HG03103 (cell line): ENCODE results near the gene MX2.
A peak's percentile ranks its signal among the peaks of the same experiment; 100 is the strongest.

Source experiments
- ATAC-seq: cut with Tn5 transposase; IDR thresholded peaks from one replicate; pipeline ENCODE4 v1.9.1; 2021; ENCODE audit warnings: low read depth; ENCODE audit not compliant: unreplicated experiment

MX2 gene

DNA sequence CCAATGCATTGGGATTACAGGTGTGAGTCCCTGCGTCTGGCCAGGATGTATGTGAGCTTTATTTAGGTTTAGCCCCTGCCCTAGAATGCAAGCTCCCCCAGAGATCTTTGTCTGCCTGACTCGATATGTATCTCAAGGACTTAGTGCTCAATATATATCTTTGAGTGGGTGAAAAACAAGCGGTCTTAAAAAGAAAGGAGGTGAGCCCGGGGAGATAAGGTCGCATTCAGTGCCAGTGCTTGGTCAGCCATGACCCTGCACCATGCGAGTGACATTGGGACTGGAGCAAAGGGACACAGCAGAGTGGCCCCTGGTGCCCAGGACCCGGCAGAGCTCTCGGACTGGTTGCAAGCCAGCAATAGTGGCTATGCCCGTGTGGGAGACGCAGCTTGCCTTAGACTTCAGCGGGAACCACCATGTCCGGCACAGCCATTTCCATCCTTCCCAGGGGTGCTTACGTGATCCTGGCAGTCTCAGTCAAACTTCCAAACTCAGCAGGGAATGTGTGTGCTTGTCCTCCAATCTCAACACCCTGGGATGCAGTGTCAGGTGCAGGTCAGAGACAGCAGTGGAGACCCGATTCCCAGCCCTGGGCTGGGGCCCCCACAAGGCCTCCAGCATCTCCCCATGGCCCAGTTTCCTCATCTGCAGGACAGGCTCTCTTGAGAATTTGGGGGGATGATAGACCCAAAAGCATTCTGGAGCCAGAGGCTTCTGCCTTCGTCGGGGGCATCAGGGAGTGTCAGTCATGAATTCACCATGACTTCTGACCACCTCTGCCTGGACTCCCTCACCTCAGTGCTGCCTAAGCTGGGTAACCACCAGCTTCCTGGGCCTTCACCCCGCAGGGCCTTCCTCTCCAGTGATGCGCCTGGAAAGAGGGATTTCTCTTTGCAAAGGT is 1.8 kb downstream of the MX2 start:
- no peak for ATAC-seq

DNA sequence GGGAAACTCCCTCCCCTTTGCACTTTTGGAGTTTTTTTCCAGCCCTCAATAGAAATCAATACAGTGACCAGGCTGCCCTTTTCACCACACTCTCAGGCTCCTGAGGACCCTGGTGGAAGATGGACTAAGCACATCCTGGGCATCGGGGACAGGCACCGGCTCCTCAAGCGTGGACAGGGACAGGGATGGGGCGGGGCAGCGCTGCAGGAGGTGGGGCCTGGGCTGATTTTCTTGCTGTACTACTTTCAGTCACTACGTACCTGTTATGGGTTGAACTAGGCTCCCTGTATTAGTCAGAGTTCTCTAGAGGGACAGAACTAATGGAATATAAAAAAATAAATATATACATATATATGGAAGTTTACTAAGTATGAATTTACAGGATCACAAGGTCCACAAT is 2.5 kb downstream of the MX2 start:
- ATAC-seq = no peak

DNA sequence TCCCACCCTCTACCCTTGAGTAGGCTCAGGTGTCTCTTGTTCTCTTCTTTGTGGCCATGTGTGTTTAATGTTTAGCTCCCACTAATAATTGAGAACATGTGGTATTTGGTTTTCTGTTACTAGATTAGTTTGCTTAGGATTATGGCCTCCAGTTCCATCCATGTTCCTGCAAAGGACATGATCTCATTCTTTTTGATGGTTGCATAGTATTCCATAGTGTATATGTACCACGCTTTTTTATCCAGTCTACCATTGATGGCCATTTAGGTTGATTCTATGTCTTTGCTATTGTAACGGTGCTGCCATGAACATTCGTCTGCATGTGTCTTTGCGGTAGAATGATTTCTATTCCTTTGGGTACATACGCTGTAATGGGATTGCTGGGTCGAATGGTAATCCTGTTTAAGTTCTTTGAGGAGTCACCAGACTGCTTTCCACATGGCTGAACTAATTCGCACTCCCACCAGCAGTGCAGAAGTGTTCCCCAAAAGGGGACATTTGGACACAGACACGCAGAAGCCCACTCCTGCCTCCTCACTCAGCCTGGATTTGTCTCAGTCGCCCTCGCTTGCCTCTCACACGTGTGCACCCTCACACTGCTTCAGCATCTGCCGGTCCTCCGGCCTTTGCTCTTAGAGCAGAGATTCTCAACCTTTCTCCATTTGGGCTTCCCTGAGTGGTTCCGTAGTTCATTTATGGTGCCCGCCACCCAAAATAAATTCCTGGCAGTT is 3.7 kb downstream of the MX2 start:
- ATAC-seq = no peak

DNA sequence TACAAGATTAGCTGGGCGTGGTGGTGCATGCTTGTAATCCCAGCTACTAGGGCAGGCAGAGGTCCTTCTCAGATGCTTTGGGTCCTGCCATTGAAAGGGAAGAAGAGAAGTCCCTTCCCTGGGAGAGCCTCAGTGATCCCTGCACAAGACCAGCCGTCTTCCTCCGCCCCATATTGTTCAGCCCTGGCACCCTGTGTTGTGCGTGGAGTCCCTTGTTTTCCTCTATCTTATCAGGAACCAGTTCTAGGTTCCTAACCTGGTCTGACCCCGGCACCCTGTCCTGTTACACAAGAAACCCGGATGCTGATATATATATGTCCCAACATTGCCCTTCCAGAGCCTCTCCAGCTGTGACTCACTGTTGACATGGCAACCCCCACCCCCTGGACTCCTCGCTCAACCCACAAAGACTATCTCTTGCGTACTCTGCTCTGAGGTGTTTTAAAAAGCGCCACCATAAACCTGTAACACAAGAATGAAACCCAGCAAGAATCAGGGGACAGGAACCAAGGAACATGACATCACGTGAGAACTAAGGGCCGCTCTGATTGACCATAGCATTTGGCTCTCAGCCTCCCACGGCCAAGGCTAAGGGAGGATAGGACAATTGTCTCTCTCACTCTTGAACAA is 4.8 kb downstream of the MX2 start:
- ATAC-seq = no peak

DNA sequence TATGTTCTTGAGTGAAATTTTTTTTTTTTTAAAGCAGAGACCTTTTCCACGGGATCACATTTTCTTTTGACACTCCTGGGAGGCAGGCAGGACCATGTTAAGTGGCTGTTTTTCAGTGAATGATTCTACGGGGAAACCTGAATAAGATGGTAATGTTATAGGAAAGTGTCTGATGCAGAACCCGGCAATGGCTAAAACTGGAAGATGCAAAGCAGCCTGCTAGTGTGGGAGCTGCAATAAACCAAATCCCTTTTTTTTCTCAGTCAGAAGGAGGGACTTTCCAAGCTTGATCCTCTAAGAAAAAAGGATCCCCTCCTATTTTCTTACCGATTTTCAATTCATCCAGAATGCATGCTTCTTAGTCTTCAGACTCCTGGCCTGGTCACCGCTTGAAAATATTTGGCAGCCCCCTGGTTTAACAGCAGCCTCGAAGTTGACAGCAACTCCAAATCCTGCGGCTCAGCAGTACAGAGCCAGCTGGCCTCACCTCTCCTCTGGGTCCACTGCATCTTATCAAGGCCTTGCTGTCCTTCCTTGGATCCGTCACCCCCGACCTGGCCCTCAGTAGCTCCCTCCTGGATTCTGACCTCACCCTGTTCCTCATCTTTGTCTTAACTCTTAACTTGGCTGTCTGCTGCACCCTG is 5.6 kb downstream of the MX2 start:
- peak; percentile 2 for ATAC-seq

DNA sequence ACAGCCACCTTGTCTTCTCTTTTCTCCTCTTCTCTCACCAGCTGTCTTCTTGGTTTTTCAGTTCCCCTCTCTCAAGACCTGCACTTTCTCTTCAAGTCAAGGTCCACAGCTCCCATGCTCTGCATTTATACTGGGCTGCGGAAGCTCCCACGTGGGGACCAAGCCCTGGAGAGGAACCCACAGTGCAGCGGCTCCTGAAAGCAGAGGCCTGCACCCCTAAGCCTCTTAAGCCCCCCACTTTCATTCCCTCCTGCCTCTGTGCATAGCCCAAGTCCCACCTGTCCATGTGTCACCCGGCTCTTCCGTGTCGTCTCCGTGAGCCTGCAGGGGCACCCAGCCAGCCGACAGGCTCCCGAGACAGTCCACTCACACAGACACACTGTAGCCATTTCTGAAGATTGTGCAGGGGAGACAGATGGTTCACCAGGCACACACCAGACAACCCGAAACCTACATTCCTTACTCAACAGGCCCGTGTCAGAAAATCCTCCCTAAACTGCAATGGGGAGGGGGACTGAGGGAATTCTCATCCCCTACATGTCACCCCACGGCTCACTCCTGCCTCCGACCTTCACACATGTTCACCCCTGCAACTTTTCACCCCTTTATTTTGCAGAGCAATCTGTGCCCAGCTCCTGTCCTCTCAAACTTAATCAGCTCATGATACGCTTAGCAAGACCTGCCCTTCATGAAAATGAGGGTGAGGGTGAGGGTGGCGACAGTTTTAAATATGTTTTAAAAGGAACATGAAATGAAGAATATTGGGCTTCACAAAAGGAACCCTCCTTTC is 6.3 kb downstream of the MX2 start:
- peak; percentile 58 for ATAC-seq

DNA sequence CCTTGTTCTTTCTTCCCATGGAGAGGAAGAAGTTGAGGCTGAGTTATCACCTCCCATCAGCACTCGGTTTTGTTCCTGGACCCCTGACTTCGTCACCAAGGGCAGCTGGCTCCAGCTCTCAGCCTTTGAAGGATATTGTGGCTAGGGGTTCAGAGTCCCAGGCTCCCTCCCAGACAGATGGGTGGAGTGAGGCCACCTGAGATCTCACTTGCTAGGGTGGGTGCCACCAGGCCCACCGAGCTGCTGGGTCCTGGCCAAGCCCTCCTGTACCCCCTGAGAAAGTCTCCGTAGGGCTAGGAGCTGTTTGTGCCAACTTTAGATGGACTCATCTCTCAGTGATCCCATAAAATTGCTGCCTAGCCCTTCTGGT is 6.9 kb downstream of the MX2 start:
- ATAC-seq = no peak

DNA sequence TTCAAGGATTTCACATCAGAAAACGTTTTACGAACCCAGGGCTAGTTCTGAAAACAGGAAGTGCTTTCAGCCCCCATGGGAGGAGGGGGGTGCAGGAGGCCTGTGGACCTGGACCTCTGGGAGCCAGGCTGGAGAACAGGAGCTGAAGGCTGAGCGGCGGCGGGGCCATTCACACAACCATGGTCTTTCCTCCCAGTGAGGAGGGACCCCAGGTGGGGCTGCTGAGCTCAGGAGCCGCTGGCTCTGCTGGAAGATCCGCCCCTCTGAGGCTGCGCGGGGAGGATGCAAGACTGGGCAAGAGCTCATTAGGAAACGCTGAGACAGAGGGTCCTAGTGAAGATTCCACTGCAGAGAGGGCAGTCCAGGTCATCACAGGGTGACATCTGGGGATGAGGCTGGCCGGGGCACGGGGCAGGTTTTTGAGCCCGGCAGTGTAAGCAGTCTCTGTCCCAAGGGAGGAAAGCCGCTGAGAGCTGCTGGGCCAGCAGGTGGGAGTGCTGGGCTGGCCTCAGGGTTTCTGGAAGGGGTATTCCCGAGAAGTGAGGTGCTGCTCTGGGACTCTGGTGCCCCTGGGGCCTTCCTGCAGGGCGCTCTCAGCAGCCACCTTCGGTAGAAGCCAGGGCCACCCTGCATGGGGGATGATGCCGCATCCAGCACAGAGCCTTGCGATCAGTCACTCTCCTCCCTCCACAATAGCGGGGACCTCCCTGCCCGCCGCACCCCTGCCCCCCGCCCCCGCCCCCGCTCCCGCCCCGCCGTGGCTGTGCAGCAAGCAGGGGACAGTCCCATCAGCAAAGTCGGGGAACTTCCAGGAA is 7.5 kb downstream of the MX2 start:
- no peak for ATAC-seq

DNA sequence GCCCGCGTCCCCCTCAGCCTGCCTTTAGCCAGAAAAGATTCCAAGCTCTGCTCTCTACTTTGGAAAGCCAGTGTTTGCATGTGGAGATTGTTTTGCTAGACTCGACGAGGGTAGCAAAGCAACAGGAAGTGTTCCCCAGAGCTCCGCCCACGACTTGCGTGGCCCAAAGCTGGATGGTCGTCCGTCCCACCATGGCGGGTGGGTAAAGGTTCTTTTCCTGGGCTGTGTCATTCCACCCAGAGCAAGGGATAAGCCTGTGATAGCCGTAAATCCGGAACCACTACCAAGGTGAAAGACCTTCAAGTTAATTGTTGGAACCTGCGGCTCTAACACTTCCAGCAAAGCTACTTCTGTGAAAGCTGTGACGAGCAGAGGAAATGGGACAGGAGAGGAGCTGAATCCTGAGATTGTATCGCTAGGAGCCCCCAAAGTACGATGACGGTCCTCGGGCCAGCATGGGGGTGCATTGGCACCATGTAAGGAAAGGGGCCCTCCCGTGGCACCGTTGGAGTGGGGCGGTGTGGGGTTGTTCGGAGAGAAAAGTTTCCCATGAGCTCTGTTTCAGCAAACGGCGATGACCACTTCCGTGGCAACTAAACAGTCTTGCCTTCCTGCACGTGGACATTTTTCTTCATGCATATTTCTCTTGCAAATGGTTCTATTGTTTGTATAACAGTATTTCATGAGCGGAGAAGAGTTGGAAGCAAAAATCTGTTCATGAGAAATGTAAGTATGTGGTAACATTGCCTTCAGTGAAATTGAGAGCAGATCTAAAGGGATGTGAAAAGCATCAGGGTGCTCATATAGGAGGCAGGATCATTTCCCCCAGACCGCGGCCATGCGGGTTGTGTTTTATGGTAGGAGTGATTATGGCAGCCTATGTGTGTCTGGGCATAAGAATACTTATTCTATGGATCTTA is 8.4 kb downstream of the MX2 start:
- ATAC-seq = no peak

DNA sequence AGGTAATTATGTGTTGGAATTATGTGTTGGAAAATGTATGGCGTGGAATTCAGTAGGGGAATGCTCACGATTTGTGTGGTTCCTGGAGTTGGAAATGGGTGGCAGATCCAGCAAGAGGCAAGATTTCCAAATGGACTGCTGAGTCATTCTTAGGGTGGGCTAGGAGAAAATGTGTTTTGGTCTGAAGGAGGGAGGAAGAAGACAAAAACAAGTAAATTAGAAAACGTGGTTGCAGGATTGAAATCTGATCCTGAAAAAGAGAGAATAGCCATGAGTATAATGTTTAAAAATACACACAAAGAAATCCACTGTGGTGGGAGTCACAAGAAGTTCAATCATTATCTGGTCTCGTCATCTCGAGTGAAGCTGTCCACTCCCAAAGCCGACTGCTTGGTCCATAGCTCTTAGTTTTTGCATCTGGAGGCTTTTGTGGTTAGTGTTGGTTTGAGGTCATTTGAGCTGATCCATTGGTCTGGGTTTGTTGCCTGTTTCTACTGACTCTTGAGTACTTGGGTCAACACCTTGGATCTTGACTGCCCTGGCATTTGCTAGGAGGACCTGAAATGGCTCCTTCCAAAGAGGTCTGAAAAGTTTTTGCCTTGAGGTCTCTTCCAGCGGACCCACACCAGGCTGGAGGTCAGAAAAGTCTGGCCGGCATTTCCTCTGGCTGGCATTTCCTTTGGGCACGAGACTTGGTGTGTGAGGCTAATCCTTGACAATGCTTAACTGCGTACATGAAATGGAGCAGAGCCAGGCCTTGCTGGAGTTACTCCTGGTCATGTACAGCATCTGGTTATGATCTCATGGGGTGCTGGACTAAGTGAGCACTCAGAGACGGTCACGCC is 9.2 kb downstream of the MX2 start:
- no peak for ATAC-seq

DNA sequence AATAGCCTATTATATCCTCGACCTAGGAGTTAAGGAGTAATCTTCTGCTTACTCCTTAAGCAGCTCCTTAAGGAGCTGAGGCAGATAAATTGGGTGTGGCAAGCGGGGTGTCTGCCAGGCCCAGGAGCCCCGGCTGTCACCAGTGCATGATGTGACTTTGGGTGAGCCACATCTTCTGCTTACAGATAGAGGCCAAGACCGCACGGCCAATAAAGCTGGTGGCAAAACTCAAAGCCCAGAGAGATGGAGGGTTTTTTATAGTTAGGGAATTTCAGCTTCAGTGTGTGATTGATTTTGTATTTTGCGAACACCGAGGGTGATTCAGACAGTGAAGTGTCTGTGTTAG is 9.8 kb downstream of the MX2 start:
- no peak for ATAC-seq

DNA sequence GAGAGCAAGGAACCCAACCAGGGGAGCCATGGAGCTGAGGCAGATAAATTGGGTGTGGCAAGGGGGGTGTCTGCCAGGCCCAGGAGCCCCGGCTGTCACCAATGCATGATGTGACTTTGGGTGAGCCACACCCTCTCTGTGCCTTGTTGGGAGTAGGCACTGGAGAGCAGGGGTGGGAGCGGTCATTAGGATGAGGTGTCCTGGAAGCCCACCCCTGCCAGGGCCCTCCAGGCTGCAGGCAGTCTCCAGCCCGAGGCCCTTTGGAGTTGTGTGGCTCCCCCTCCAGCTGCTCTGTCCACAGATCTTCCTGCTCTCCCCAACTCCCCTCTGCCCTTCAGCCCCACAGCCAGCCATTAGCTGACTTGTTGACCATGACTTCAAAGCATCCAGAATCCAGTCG is 11.4 kb downstream of the MX2 start:
- no peak for ATAC-seq

DNA sequence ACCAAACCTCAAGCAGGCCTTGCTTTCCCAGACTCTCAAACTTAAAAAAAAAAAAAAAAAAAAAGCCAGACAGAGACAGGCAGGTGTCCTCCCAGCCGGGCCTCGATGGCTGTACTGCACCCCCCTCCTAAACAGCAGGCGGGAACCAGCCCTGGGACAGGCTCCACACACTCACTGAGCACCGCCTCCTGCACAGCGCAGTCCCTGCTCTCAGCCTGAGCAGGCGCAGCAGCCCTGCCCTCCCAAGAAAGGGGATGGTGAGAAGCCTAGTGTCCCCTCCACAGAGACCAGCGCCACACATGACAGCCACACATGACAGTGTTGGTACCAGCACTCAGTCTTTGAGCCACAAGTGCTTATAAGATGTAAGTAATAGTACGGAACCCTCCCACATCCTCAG is 11.9 kb downstream of the MX2 start:
- no peak for ATAC-seq

DNA sequence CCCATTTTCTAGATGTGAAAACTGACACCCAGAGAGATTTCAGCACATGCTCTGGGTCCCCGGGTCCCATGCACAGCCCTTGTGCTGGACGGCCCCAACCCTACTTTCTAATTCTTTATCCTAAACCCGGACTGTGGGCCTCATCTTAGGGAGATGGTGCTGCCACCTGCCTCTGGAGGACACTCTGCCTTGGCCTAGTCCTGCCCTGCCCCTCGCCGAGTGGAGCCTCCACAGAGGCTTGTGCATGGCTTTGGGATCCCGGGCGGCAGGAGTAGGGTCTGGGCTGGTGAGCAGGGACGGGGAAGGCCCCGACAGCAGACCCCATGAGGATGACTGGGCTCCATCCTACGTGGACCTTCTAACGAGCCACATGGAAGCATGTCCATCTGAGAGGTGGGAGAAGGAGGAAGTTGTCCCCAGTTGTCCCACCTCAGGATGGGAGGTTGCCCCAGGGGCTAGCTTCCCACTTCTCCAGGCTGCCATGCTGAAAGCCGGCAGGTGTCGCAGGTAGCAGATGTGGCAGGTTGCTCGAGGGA is 12.4 kb downstream of the MX2 start:
- no peak for ATAC-seq

DNA sequence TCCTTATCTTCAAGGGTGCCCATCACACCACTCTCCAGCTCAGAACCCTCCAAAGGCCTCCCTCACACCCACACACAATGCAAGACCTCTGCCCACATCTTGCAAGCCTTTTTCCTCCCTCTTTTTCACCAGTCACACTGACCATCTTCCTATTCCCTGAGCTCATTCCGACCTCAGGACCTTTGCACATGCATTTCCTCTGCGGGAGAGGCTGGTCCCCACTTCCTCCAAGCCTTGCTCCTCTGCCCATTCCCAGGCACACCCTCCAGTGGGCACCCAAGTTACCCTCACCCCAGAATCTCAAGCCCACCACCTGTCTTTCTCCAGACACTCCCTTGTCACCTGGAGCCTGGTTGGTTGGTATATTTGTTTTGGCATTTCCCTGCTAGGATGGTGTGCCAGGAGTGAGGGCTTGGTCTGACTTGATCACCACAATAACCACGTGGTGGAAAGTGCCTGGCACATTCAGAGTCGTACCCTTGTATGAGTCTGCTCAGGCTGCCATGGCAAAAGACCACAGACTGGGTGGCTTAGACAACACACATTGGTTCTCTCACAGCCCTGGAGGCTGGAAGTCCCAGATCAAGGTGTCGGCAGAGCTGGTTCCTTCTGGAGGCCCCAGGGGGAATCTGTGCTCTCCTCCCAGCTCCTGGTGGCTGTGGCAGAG is 13.2 kb downstream of the MX2 start:
- ATAC-seq = no peak

DNA sequence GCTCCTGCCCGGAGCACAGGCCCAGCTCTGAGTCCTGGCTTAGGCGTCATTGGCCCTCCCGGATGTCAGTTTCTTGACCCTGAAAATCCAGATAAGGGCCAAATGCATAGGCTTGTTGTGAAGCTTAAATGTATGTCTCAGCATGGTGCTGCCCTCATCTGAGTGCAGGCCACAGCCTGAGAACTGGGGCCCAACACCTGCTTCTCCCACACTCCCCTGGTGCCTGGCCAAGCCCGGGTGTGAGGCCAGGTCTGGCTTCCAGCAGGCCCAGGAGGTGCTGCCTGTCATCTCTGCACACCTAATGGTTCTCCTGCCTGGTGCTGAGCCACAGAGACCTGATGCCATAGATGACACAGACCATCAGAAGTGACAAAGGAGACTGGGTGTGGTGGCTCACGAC is 14.0 kb downstream of the MX2 start:
- no peak for ATAC-seq

DNA sequence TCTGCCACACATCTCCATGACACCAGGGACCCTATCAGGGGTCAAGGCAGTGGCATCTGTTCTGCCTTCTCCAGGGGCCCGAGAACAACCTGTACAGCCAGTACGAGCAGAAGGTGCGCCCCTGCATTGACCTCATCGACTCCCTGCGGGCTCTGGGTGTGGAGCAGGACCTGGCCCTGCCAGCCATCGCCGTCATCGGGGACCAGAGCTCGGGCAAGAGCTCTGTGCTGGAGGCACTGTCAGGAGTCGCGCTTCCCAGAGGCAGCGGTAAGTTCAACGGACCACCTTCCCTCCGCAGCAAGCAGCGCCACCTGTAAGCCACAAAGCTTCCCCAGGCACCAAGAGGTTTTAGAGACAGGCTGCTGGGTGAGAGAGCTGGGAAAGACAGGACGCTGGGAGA is 15.9 kb downstream of the MX2 start:
- no peak for ATAC-seq
